ENCODE measurements around the gene SLC35B2. TPM values are rescaled to one million over a fixed set of nuclear protein-coding genes. Genes with fewer than 3 reads are reported as not detected.

Gene SLC35B2
- total RNA-seq, 1 donor from 2014 or later: 38.0 TPM

DNA sequence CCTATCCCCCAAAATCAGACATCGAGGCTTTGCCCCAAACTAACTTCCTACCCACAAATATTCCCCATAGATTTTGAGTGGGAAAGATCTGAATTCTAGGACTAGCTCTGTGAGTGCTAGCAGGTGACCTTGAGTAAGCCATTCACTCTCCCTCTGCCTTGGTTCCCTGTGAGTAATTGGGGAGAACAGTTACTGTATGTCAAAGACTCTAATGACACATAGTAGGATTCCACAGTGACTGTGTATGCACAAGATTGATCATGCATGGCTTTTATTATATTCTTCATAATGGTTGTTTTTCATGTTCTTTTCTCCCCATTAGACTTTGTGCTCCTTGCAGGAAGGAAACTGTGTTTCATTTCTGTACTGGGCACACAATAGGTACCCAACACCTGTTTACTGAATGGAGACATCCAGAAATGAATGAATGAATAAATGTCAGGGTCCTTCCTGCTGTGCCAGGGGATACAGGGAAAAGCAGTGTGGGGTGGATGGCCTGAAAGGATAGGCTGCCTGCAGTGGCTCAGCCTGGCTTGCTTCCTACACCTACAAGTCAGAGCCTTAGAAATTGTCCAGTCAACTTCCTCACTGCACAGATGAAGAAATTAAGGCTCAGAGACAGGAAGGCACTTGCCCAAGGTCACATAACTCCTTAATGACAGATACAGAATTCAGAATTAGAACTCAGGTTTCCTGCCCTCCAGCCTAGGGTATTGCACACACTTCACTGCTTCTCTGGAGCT is 12.0 kb upstream of the SLC35B2 start:
- no peak for DNase-seq (ENCODE audit: low read depth in 2 of 2)

DNA sequence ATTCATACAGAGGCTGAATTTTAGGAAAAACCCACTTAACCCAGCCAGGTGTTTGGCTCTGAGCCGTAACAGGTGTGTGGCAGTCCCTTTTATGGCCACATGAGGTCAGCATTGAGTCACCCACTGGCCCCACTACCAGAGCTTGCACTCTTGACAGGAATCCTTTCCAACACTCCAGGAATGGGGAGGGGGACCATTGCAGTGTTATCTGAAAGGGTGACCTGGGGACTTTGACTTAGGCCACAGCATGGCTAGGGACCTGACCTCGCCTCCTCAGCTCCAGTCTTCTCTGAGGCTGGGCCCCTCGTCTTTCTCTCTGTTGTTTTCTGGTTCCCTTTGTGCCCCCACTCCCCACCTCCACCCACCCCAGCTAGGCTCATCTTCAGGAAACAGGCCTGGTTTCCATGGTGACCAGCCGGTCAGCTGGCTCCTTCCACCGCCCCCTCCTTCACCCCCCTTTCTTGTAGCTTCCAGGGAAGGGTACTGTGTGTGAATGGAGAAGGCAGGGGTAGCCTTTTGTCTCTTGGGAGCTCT is 10.8 kb upstream of the SLC35B2 start:
- DNase-seq (ENCODE audit: low read depth in 2 of 2): peak; percentile 44 to 65

DNA sequence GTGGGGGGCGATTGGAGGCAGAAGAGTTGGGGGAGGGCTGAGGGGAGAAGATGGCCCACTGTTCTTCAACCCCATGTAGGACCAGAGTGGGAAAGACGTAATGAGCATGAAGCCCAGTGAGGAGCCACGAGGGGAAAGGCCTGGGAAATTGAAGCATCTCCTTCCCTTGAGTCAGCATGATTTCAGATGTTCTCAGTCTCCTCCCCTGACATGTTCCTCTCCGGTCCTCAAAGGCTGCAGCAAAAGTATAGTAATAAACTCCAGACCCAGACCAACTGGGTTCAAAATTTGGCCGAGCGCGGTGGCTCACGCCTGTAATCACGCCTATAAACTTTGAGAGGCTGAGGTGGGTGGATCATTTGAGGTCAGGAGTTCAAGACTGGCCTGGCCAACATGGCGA is 9.9 kb upstream of the SLC35B2 start:
- no peak for DNase-seq (ENCODE audit: low read depth in 2 of 2)

DNA sequence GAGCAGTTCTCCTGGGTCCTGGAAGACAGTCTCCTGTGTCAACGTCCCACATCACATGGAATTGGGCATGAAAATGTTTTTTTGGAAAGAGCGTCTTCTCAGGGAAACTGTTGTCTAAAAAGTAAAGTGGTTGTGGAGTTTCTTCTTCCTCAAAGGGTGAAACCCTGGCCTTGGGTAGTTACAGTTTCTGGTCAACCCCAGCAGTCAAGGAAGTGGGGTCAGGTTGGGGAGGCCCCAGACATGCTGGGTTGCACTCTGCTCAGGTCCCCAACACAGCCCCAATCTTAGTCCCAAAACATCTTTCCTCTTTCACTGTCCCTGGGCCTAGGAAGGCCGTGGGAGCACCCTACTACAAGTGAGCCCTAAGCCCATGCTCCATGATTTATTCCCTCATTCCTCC is 9.0 kb upstream of the SLC35B2 start:
- DNase-seq (ENCODE audit: low read depth in 2 of 2): no peak

DNA sequence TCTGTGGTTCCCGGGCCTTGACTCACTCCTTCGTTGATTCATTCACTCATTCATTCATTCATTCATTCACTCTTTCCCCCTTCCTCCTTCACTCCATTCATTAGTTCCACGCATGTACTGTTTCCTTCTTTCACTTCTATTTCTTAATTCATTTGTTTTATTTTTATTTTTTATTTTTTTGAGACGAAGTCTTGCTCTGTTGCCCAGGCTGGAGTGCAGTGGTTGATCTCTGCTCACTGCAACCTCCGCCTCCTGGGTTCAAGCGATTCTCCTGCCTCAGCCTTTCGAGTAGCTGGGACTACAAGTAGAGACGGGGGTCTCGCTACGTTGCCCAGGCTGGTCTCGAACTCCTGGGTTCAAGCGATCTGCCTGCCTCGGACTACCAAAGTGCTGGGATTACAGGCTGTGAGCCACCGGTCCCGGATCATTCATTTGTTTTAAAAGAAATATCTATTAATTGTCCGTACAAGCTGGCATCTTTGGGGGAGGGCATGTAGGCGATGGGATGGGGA is 8.4 kb upstream of the SLC35B2 start:
- DNase-seq (ENCODE audit: low read depth in 2 of 2): no peak

DNA sequence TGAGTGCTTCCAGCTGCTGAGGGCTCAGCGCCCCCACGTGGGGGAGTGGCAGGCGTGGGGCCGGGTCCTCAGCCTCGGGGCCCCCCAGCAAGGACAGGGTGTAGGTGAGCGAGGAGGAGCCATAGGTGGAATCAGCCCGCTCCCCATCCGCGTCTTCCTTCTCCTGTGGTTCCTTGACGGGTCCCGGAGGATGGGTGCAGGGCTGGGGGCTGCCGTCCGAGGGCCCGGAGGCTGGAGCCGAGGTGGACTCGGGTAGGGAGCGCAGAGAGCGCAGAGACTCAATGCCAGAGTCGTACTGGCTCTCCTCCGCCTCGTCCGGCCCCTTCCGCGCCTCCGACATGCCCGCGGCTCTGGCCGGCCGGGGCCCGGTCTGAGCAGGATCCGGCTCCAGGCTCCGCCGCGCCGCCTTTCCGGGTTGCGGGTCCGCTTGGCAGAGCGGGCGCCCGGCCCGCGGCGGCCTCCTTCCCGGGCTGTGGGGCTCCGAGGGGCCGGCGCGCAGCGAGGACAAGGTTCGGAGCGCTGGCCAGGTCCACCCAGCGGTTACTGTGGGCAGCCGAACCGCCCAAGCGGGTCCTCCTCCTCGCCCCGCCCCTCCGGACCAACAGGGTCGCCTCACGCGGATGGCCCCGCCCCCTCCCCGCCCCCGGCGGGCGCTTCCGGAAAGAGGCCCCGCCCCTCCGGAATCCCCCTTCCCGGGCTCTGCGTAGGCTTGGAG is 7.8 kb upstream of the SLC35B2 start, which contains the start of gene NFKBIE:
NFKBIE (minus strand) TSS at position 545 of the 715 bp plus-strand sequence; CDS start at position 340, 205 bp downstream.
- DNase-seq (ENCODE audit: low read depth in 2 of 2): peak; percentile 75 to 92

DNA sequence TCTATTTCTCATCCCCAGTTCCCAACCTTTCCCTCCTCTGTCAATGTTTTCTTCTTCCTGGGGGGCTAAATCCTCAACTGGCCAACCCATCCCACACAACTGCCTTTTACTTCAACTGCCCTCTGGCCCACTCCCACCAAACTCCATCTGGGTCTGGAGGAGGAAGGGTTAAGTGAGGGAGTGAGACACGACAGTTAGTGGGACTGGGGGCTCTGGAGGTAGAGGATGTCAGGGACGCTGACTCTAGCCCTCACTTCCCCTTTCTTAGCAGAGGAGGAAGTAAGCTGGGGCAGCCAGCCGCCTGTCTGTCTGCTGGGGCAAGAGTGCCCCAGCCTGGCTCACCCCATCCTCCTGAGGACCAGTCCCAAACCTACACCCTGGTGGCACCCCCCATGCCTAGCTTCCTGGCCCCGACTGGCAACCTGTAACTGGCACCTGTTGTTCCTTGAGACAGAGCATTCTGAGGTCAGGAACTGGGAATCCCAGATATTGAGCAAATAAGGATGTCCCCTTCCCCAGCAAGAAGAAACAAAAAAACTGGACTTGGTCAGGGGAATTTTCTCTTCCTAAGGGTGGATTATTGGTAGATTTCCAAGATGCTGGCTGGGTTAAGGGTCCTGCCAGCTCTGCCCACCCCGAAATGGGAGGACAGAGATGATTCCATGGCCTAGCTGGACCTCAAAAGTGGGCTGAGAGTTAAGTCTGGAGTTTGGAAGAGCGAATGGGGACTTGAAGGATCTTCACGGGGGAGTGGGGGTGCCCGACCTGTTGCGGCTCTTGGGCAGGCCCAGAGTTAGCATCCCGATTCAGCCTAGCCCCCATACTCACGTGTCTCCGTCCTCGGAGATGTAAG is 7.1 kb upstream of the SLC35B2 start:
- DNase-seq (ENCODE audit: low read depth in 2 of 2): no peak

DNA sequence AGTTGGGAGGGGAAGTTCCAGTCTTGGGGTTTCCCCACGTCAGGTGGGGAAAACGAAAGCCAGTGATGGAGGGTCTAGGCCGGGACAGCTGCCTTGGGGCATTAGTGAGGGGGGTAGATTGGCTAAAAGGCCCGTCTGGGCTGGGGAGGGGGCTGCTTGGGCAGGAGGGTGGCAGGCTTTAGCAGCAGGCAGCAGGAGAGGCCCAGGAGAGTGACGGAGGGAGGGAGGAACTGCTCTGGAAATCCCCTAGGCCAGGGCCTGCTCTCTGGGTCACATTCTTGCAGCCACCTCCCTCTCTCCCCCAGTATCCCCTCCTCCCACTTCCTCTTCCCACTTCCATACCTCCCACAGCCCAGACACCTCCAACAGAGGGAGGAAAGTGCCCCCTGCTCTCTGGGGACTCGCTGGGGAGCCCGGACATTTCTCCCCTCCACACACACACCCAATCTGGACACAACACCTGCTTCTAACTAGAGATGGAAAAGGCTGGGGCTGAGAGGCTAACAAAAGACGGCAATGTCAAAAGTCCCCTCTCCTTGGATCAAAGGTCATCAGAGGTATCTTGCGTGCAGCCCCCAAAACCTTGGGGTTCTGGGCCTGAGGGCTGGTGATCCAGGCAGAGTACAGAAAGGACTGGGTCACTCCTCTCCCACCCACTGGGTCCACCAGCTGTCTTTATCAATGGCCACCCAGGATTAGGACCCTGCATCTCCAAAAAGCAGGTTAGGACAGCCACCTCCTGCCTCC is 6.2 kb upstream of the SLC35B2 start:
- peak; percentile 62 to 72 for DNase-seq (ENCODE audit: low read depth in 2 of 2)

DNA sequence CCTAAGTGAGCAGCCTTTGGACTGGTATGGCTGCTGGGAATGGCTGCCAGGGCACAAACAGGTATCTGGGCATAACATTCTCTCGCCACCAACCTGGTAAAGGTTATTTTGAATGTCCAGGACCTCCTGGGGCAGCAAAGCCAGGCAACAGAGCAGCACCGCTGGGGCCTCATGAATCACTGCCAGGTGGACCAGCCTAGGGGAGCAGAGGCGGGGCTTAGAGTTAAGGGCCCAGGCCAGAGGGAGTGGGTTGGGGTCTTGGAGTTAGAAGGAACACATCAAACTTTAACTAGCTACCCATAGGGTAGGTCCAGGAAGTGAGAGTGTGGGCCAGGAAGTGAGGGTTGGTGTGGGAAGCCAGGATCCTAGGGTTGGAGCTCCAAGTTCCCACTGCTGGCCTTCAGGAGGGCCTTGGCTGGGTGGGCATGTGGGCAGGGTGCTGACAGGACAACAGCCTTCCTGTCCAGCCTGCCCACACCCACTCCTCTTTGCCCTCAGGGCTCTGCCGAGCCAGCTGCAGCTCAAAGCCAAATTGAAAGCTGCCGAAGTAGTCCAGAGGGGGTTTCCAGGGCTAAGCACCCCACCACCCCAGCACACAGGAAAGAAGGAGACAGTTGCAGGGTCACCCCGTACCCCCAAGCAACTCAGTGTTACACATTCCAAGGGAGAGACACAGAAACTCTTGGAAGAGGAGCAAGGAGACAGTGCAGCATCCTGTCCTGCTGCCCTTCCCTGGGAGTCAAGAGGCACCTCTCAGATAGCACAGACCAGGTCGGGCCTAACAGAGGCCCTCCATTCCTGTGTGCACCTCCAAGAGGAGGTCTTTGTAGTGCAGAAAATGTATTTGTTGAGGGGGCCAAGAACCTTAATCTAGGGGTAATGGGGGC is 5.4 kb upstream of the SLC35B2 start:
- DNase-seq (ENCODE audit: low read depth in 2 of 2): no peak

DNA sequence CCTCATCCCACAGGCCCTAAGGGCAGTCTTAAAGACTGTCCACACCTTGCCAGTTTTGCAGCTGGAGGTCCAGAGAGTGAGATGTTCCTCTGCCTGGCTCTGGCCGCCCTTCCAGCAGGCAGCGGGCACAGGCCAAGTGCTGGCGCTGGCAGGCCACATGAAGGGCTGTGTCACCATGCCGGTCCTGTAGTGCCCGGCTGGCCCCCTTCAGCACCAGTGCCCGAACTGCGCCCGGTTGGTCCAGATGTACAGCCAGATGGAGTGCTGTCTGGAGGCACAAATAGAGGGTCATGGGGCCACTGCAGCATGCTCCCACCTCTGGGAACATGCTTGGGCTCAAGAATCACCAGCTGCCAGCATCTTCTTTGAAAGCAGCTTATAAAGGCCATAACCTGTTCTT is 4.3 kb upstream of the SLC35B2 start:
- DNase-seq (ENCODE audit: low read depth in 2 of 2): no peak

DNA sequence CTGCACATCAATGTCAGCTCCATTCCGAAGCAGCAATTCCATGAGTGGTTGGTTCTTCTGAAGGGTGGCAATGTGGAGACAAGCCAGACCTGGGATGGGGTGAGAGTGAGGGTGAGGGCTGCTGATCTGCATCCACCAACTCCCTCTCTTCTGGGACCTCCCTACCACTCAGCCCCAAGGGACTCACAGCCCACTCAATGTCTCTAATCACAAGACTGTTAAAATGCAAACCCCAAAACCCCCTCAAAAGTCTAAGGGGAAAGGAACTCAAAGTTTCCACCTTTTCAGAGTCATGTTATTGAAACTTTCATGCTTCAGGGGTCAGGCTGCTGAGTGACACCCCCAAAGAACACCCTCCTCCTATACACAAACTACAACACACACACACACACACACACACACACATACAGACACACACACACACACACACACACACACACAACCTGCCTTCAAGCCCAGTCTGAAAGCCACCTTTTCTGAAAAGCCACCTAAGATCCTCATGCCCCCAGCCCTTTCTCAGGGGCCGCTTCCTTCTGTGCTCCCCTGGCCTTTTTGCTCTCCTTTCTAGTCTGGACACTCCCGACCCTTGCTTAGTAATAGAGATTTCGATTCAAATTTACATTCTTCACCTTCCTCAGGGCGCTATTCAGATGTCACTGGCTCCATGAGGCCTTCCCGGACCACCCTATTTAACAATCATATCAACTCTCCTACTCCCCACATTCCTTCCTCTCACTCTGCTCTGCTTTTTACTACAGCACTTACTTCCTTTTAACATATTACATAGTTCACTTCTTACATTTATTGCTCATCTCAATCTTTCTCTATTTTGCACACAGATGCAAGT is 3.3 kb upstream of the SLC35B2 start:
- DNase-seq (ENCODE audit: low read depth in 2 of 2): no peak

DNA sequence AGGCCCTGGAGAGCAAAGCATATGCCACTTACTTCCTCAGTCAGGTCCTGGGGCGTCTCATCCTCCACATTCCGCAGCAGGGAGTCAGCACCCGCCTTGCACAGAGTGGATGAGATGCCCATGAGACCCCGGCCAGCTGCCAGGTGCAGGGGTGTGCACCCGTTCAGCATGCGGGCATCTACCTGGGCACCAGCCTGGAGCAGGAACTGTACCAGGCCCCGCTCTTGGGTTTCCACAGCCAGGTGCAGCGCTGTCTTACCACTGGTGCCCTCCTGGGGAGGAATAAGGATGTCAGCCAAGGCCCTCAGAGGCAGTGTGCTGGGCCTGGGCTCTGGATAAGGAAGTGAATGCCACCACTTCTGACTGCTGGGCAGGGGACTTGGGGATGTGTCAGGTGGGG is 2.7 kb upstream of the SLC35B2 start:
- no peak for DNase-seq (ENCODE audit: low read depth in 2 of 2)

DNA sequence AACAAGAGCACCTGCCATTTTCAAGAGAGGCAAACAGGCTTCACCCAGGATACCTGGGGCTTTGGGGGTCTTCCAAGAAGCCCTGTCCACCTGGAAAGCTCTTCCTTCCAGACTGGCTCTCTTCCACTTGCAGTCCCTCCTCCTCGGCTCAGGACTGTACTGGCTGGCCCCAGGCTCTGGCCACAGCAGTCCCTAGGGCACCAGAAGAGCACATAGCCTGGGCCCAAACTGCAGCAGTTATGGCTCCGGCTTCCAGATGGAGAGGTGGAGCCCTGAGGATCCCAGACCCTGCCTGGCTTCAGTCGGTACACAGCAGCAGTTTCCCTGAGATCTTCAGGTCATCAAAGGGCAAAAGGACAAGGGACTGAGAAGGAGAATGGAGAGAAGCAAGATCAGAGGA is 1.6 kb upstream of the SLC35B2 start:
- no peak for DNase-seq (ENCODE audit: low read depth in 2 of 2)

DNA sequence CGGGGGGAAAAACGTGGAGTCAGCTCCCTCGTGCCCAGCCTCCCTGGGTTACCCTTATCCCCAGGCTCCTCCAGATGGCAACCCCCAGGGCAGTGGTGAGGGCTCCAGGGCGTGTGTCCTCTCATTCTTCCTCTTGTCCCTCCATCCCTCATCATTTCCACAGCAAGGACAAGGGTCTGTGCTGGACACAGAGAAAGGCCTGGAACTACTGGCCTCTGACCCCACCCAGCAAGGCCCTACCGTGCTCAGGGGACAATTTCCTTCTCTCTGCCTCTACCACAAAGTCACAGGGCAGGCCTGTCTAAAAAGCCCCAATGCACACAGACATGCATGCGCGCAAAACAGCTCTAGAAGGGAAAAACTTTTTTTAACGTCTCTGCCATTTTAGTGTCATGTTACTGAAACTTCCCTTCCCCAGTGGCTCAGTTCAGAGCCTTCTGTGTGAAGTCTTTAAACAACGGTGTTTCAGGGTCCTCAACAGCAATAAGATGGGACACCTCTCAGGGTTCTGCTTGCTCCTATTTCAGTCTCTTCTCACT is 1.1 kb upstream of the SLC35B2 start:
- no peak for DNase-seq (ENCODE audit: low read depth in 2 of 2)

DNA sequence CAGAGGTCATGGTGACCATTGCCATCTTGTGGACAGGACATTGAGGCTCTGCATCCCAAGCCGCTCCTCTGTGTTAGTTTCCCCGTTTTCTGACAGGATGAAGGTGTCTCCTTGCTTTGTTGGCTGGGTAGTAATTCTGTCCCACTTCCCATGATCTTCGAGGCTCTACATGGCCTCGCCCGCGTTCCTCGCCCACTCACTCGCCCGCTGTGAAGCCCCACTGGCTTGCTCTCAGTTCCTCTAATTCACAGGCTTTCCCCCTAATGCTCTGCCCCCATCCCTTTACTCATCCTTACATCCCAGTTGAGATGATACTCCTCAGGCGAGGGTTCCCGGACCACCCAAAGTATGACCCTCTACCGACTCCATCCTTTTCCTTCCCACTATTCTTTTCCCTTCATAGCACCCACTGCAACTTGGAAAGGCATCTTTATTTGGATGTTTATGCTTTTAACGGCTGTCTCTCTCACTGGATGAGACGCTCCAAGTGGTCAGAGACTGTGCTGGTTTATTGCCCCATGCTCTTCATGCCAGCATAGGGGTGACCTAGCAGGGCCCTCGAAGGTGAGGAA is 511 bp upstream of the SLC35B2 start:
- no peak for DNase-seq (ENCODE audit: low read depth in 2 of 2)

DNA sequence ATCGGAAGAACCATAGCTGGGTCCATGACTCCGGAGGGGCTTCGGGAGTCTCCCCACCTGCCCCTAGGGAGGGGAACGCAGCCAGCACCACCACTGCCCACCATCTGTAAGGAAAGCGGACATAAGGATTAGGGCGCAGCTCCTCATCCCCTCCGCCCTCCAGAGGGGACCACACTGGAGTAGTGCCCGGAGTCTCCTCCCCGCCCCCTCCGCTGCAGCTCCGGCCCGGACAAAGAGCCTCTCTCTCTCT is 628 bp downstream of the SLC35B2 start:
- DNase-seq (ENCODE audit: low read depth in 2 of 2): no peak

DNA sequence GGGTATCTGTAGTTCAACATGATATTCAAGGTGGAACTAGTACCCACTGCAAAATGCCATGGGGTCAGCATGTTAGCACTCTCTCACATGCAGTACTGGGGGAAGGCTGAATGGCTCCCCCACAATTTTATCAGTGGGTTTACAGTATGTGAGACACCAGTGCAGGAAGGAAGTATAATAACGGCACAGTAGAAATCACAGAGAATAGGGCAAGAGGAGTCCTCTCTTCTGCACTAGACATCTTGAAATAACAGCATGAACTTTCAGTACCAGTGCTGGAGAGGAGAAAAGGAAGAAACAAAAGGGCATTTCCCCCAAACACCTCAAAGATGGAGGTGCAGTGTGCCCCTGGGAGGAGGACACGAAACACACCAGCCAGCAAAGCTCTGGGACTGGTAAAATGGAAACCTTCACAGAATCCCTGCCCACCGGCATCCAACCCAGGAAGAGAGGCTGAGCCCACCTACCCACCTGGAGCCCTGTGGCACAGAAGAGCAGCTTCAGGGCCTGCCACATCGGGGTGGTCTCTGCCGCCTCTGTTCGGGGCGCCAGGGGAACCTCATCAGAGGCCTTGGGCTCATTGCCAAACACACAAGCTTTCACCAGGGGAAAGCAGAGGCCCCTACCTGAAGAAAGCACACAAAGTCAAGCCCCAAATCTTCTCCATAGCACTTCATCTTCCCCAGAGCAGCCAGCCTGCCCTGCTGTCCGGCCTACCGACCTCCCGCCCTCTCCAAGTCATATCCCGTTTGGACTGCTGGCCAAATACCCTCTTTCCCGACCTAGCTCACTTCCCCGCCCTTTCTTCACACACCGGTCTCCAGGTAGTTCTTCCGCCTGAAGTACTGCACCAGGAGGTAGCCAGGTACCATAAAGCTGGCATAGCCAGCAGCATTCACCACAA is 1.2 kb downstream of the SLC35B2 start:
- no peak for DNase-seq (ENCODE audit: low read depth in 2 of 2)

Data from dermis microvascular lymphatic vessel endothelial cell (primary cell).